ENCODE data around the gene RTTN.

DNA sequence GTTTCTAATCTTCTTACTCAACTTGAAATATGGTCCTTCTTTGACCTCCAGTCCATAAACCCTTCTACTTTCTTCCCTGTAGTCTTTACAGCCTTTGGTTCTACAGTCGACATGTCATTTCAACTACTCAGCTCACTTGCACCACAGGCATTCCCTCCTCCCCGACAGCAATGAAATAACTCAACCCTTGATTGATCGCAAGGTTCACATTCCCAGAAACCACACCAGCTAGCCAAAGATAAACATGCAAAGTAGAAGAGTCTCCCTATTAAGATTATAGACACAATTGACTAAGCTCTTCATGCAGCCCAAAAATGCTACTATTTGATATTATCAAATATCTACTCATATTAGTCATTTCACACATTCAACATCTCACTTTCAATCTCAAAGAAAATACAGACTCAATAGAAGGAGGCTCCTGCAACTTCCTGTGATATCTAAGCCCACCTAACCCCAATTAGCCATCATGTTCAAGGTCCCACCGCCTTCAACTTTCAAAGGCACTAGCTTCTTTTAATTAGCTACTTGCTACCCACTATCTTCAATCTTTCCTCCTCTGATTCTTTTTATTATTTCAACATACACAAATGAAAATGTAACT is 50.8 kb downstream of the RTTN start:
- TF ChIP-seq, protein P1, sequence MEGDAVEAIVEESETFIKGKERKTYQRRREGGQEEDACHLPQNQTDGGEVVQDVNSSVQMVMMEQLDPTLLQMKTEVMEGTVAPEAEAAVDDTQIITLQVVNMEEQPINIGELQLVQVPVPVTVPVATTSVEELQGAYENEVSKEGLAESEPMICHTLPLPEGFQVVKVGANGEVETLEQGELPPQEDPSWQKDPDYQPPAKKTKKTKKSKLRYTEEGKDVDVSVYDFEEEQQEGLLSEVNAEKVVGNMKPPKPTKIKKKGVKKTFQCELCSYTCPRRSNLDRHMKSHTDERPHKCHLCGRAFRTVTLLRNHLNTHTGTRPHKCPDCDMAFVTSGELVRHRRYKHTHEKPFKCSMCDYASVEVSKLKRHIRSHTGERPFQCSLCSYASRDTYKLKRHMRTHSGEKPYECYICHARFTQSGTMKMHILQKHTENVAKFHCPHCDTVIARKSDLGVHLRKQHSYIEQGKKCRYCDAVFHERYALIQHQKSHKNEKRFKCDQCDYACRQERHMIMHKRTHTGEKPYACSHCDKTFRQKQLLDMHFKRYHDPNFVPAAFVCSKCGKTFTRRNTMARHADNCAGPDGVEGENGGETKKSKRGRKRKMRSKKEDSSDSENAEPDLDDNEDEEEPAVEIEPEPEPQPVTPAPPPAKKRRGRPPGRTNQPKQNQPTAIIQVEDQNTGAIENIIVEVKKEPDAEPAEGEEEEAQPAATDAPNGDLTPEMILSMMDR (conservative IDR thresholded peaks at IDR 0.05; ENCODE audit: low read depth, low read length) = no peak
- TF ChIP-seq MAFK (IDR thresholded peaks at IDR 0.05; ENCODE audit: low read depth, low read length) = 0 out of 2 replicates have a peak, but pooled peaks have one; percentile 2
- TF ChIP-seq BHLHE40 (IDR thresholded peaks at IDR 0.05; ENCODE audit: low read depth, low read length) = peak; percentile 43; the same call in 1 of the 2 replicates
- TF ChIP-seq, protein P2, sequence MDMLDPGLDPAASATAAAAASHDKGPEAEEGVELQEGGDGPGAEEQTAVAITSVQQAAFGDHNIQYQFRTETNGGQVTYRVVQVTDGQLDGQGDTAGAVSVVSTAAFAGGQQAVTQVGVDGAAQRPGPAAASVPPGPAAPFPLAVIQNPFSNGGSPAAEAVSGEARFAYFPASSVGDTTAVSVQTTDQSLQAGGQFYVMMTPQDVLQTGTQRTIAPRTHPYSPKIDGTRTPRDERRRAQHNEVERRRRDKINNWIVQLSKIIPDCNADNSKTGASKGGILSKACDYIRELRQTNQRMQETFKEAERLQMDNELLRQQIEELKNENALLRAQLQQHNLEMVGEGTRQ (IDR thresholded peaks at IDR 0.05; ENCODE audit: low read depth, low read length) = no peak
- TF ChIP-seq MAZ (IDR thresholded peaks at IDR 0.05; ENCODE audit: borderline replicate concordance, low read depth, low read length) = no peak
- TF ChIP-seq RAD21 (IDR thresholded peaks at IDR 0.05; ENCODE audit: low read length) = no peak
- no peak for TF ChIP-seq POLR2A (IDR thresholded peaks at IDR 0.05; ENCODE audit: low read depth, low read length)
- TF ChIP-seq SMC3 (IDR thresholded peaks at IDR 0.05; ENCODE audit: low read depth, low read length) = no peak
- no peak for TF ChIP-seq RFX5 (IDR thresholded peaks at IDR 0.05; ENCODE audit: low read depth, low read length)
- TF ChIP-seq, protein P3, sequence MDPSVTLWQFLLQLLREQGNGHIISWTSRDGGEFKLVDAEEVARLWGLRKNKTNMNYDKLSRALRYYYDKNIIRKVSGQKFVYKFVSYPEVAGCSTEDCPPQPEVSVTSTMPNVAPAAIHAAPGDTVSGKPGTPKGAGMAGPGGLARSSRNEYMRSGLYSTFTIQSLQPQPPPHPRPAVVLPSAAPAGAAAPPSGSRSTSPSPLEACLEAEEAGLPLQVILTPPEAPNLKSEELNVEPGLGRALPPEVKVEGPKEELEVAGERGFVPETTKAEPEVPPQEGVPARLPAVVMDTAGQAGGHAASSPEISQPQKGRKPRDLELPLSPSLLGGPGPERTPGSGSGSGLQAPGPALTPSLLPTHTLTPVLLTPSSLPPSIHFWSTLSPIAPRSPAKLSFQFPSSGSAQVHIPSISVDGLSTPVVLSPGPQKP (IDR thresholded peaks at IDR 0.05; ENCODE audit: borderline replicate concordance, low read depth, low read length) = no peak
